GM15510 (cell line): ENCODE results near the gene WSCD1.

Experiments used
- POLR2A ChIP-seq: IDR thresholded peaks from 3 replicates; pipeline ENCODE4 v1.6.1; 2011; ENCODE audit warnings: borderline replicate concordance; ENCODE audit not compliant: insufficient read length; ENCODE audit errors: extremely low read depth

Gene WSCD1

DNA sequence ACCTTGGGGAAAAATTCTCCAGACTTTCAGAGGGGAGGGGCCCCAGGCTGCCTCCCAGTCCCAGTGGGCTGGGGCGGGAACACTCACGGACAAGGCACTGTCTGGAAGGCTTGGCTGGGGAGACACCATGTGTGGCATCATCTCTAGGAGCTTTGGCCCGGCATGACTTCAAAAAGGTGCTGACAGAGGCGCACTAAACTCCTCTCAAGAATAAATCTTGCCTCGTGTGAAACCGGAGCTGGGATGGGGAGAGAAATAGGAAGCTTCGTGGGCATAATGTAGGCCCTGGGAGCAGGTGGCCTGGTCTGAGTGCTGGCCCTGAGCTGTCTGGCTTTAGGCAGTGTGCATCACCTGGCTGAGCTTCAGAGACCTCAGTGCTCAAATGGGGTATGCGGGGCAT lies 5.7 kb downstream of the WSCD1 start:
- no peak for TF ChIP-seq POLR2A

DNA sequence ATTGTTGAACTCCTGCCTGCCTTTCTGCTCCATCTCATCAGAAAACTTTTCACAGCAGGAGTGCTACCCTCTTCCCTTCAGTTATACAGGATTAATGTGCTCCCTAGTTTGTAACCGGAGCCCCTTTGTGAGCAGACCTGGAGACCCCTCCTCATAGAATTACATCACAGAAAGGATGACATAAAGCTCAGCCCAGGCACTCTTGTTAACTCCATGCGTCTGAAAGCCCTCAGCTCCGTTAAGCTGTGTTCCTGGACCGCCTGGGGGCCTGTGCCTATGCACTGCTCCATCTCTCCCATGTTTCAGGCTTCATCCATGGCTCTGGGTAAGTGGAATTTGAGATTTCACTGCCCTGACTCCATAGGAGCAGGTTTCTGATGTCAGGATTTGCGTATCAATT lies 7.6 kb downstream of the WSCD1 start:
- no peak for TF ChIP-seq POLR2A

GRCh38 chr17:6078458-6078871 lies 8.3 kb downstream of the WSCD1 start:
- no peak for TF ChIP-seq POLR2A

DNA sequence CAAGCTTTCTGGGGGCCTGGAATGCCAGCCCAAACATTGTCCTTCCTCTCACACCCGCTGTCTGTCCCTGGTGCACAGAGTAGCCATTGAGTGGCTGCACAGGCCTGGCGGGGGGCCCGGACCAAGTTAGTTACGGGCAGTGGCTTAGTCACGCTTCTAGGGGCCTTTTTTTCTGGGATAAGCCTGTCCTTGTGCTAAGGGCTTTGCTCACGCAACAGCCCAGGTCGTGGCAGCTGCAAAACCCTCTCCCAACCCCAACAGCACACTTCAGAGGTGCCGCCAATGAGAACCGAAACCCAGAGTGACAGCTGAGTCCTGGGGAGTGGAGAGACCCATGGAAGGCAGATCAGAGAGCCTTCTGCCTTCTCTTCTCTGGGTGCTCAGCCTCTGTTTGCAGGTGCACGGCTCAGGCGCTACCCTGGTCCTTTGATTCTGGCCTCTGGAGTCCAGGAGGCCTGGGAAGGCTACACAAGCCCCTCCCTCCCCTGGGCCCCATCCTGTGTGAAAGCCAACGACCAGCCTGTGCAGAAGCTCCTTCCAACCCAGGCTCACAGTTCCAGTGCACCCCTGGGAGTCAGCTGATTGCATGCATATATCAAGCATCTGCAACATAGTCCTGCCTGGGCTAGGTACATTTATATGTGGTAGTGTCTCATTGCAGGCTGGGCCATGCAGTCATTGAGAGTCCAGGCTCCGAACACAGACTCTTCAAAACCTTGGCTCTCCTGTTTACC lies 9.1 kb downstream of the WSCD1 start:
- no peak for TF ChIP-seq POLR2A

DNA sequence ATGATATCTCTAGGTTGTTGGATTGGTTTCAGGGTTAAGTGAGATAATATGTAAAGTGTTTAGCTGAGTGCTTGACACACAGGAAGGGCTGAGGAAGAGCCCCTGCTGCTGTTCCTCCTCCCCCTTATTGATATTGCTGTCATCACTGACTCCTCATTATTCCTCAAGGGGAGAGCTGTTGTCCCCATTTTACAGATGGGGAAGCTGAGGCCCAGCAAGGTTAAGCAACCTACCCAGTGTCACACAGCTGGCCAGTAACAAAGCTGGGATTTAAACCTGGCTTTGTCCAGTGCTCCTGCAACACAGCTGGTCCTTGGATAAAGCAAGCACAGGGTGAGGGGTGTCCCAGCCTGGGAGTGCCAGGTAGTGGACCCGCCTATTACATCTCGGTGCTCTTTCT lies 9.8 kb downstream of the WSCD1 start:
- TF ChIP-seq POLR2A = no peak

- TF ChIP-seq POLR2A = no peak
Observed at GRCh38 chr17:6080711-6081430, 10.7 kb downstream of the WSCD1 start.

DNA sequence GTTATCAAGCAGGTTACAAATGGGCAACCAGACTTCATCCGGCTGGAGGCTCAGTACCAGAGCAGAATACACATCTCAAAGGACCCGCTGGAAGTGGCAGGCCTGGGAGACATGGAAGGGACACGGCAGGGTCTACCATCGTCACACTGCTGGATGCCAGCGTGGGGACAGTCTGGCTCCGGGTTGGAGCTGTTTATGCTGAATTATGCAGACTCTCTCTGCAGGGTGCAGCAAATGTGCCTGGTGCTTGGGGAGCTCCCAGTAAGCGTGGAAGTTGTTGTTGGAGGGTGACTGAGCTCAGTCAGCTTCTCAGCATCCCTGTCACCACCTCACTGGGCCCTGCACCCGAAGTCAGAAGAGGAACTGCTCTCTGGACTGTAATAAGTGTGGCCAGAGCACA lies 12.2 kb downstream of the WSCD1 start:
- TF ChIP-seq POLR2A = no peak

- no peak for TF ChIP-seq POLR2A
Observed at GRCh38 chr17:6084311-6085161, 14.4 kb downstream of the WSCD1 start.

GRCh38 chr17:6085812-6086211 lies 15.6 kb downstream of the WSCD1 start:
- TF ChIP-seq POLR2A = no peak

DNA sequence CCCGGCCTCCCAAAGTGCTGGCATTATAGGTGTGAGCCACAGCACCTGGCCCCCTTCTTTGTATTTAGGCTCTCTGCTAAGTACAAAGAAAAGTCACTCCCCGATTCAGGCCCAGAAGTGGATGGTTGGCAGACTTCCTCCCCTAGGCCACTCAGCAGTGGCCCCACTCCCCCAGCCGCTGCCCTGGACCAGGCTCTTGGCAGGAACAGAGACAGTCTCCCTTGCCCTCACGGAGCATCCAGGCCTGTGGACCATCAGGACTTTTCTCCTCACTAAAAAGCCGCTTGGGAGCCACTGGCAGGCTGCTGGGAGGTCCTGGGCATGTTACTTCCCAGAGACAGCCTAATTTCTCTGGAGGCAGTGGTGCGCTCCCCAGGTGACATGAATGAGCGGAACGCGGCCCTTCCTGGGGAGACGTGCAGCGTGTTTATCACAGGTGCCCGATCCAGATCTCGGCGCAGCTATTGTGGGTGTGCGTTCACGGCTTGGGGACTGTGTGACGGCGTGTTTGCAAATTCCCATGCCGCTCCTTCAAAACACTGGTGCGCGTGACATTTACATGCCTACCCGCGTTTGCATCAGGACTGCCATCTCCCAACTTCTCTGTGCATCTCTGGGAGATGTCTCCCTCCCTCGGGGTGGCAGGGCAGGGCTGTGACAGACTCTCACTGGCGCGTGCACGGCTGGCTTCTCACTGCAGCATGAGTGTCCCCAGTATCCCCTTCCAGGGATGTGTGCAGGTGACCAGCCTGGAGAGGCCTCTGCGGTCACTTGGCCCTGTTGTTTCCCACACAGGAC lies 16.6 kb downstream of the WSCD1 start:
- TF ChIP-seq POLR2A = no peak

DNA sequence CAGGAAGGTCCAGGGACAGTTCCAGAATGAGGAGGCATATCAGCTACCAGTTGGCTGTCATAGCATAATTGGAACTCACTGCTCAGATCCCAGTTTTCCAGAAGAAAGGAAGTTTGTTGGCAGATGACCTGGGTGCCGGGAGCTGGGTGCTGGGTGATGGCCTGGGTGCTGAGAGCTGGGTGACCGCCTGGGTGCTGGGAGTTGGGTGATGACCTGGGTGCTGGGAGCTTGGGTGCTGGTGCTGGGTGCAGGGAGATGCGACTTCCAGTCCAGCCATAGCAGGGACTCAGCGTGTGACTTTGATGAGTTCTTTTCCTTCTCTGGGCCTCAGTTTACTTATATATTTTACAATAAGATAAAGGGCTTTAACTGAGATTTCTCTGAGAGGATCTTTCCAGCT lies 18.0 kb downstream of the WSCD1 start:
- no peak for TF ChIP-seq POLR2A

GRCh38 chr17:6090253-6090652 lies 20.1 kb downstream of the WSCD1 start:
- no peak for TF ChIP-seq POLR2A

GRCh38 chr17:6092182-6092902 lies 22.2 kb downstream of the WSCD1 start:
- no peak for TF ChIP-seq POLR2A
